Measurements from ENCODE around the gene SLC22A1. TPM values are rescaled to one million over a fixed set of nuclear protein-coding genes. Genes with fewer than 3 reads are reported as not detected.
"Not testable (repeated sequence)": the region's sequence is repeated elsewhere in the genome, so short reads cannot be mapped to it uniquely, and the experiment has no call there.

Gene SLC22A1
- total RNA-seq, 2 experiments from 2014 or later, result 0.16 to 0.87 TPM

DNA sequence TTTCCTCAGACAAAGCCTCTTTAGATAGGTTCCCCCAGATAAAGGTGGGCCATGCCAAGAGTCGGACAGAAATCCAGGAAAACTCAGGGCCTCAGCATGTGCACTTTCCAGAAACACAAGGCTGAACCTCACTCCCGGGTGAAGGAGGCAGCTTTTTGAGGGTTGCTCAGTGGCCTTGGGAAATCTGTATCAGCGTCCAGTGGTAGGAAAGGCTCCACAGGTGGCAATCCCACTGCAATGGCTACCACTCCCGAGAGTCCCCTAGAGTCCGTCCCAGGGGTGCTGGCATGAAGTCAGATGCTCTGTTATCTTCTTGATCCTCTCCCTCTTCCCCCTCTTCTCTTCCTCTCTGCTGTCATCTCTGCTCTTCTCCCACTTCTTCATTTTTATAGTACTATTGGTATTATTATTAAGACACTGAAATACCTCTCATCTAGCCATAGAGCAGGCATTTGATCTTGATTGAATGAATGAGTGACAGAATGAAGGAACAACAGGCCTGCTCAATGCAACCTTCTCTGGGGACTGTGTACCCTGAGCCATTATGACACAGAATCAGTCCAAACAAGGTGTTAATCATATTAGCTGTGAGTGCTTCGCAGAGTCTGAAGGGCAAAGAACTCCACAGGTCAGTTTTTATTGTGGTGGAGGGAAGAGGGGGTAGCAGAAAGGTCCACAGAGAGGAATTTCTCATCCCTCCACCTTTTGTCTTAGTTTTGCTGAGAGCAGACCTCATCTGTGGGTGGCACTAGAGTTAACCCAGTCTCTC lies 13.3 kb downstream of the SLC22A1 start:
- Mint-ChIP-seq H3K27ac (no peak overlapping the region), H3K4me3 (no peak overlapping the region), H3K4me1 (ENCODE audit: low read depth) (peaks cover 5% of the 10 kb centered on the region), H3K9me3 (ENCODE audit: insufficient read depth) (no peaks in the 10 kb centered on the region), H3K36me3 (ENCODE audit: low read depth) (no peaks in the 10 kb centered on the region), H3K27me3 (ENCODE audit: low read depth) (peaks cover 2% of the 10 kb centered on the region)
- DNase-seq, result no peak
- ChIA-PET POLR2A (no interaction called here), CTCF (no interaction called here)
- ATAC-seq, result no peak

DNA sequence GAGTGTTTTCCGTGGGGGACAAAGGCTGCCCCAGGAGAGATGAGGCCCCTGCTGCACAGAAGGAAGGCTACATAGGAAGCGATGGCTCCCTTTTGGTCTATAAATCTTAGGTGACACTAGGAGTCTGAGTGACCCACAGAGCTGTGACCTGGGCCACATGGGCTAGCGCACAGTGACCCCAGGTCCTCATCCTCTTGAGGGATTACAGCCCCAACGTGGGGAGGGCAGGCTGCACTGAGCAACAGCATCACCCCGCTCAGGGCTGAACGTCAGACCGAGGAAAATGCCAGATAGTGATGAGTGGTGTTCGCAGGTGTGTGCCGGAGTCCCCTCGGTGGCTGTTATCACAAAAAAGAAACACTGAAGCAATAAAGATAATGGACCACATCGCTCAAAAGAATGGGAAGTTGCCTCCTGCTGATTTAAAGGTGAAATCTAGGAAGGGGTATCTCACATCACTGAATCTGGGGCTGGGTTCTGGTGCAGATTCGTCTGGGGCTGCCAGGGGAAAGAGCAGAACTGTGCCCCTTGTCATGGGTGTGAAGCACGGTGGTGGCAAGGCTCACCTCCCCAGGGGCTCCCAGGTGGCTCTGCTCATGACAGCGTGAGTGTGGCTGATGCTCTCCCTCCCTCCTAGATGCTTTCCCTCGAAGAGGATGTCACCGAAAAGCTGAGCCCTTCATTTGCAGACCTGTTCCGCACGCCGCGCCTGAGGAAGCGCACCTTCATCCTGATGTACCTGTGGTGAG lies 14.5 kb downstream of the SLC22A1 start:
- Mint-ChIP-seq H3K36me3 (ENCODE audit: low read depth) (no peaks in the 10 kb centered on the region), H3K4me3 (no peak overlapping the region), H3K9me3 (ENCODE audit: insufficient read depth) (no peaks in the 10 kb centered on the region), H3K27me3 (ENCODE audit: low read depth) (peaks cover 2% of the 10 kb centered on the region), H3K4me1 (ENCODE audit: low read depth) (peaks cover 5% of the 10 kb centered on the region), H3K27ac (no peak overlapping the region)
- no peak for ATAC-seq
- ChIA-PET CTCF (no interaction called here), POLR2A (no interaction called here)
- no peak for DNase-seq

DNA sequence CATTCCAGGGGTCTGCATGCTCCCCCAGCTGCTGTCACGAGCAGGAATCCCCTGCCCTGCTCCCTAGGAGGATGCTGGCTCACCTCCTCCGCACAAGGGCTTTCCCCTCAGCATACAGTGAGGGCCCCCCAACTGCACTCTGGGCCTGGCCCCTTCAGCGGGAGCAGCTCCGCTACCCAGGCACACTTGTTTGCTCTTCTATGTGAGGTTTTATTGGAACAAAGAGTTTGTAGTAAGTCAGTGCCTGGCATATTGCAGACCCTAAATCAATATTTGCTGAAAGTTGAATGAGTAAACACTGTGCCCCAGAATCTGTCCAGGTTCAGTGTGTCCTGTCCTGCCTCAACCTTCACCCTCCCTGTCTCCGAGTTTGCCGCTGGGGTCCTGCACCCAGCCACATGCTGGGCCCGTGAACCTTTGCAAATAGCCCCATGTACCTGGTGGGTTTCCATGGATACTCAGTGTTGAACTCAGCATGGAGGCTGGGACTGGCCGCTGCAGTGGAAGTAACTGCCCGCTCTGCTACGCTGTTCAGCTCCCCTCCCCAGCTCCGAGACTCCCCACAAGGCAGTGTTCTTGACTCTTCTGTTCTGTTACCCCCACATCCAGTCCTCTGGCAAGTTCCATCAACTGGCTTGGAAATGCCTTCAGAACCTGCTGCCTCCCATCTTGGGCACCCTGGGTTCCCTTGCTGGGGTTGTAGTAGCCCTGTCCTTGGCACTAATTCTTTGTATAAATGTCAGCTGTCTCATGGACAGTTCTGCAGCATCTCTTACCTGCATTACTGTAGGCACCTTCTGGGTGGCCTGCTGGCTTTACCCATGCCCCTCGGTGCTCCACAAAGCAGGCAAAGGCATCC lies 15.7 kb downstream of the SLC22A1 start:
- H3K27ac Mint-ChIP-seq, result no peak overlapping the region
- peaks cover 5% of the 10 kb centered on the region for H3K4me1 Mint-ChIP-seq (ENCODE audit: low read depth)
- H3K9me3 Mint-ChIP-seq (ENCODE audit: insufficient read depth), result no peaks in the 10 kb centered on the region
- POLR2A ChIA-PET, result interaction anchor here (1.0 kb wide), 1 partner anchor 169 kb away, joined by 3 read pairs; no protein-coding TSS in a partner anchor
- ATAC-seq (no peak), DNase-seq (no peak)
- H3K27me3 Mint-ChIP-seq (ENCODE audit: low read depth), result peaks cover 2% of the 10 kb centered on the region
- no peaks in the 10 kb centered on the region for H3K36me3 Mint-ChIP-seq (ENCODE audit: low read depth)
- CTCF ChIA-PET, result interaction anchor here (1.0 to 2.6 kb wide), 11 partner anchors 8 to 504 kb away, joined by 3 to 29 read pairs (median 3); no protein-coding TSS in a partner anchor
- no peak overlapping the region for H3K4me3 Mint-ChIP-seq

DNA sequence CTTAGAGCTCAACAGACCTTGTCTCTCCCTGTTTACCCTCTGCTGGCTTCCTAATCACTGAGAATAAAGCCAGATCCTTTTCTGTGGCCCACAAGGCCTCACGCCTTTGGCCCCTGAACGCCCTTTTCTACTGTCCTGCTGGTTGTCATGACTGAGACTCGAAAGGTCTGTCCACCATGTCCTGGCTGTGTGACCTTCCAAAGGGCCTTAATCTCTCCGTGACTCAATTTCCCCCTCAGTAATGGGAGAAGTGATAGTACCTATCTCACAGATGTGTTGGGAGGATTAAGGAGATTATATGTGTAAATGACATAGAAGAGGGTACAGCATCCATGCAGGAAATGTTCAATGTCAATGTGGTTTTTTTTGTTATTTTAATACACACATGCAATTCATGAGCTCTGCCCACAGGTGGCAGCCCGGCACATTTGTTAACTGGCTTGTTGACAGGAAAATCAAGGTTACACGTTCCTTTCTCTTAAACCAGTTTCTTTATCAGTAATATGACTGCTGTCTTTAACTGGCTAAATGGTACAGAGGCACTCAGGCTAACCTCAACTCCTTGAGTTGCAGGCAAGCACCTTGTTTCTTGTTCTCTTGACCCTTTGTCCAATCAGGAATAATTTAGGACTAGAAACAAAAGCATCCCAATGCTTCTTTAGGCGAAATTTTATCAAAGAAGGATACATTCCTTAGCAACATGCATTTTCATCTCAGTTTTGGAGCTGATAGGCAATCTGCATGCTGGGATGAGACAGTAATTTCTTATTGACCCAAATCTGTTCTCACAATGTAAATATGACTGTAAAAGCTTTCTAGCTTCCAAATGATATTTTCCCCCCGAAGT lies 16.6 kb downstream of the SLC22A1 start:
- CTCF ChIA-PET, result interaction anchor here (1.0 to 2.6 kb wide), 15 partner anchors 9 to 505 kb away, joined by 3 to 29 read pairs (median 3); no protein-coding TSS in a partner anchor
- no peak overlapping the region for H3K4me3 Mint-ChIP-seq
- H3K4me1 Mint-ChIP-seq (ENCODE audit: low read depth), result peaks cover 5% of the 10 kb centered on the region
- DNase-seq (peak; percentile 79), ATAC-seq (peak; percentile 58)
- POLR2A ChIA-PET, result interaction anchor here (1.0 kb wide), 1 partner anchor 170 kb away, joined by 3 read pairs; no protein-coding TSS in a partner anchor
- H3K27me3 Mint-ChIP-seq (ENCODE audit: low read depth), result peaks cover 2% of the 10 kb centered on the region
- H3K27ac Mint-ChIP-seq, result no peak overlapping the region
- no peaks in the 10 kb centered on the region for H3K36me3 Mint-ChIP-seq (ENCODE audit: low read depth)
- H3K9me3 Mint-ChIP-seq (ENCODE audit: insufficient read depth), result no peaks in the 10 kb centered on the region

DNA sequence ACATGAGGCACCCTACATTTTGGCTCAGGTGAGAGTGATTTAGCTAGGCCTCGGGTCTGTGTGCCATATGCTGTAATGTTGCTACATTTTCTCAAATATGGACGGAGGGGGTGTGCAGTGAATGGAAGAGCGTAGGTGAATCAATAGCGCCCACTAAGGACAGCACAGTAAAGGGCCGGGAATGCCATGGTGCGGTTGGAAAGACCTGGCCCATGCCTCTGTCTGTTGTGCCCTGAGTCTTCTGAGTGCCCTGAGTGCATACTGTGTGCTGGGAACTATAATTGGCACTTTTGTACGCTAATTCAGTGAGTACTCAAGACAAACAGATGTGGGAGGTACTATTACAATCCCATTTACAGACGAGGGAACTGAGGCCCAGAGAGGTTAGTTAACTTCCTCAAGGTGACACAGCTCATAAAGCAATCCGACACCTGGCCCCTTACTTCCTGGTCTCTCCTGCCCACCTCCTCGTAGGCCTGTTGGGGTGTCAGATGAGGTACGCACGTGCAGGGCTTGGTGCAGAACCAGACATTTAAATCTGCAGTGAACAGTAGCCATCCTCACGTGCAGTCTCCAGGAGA lies 17.3 kb downstream of the SLC22A1 start:
- ATAC-seq (no peak), DNase-seq (no peak)
- Mint-ChIP-seq H3K4me1 (ENCODE audit: low read depth) (peaks cover 5% of the 10 kb centered on the region), H3K4me3 (no peak overlapping the region), H3K9me3 (ENCODE audit: insufficient read depth) (no peaks in the 10 kb centered on the region), H3K27me3 (ENCODE audit: low read depth) (peaks cover 2% of the 10 kb centered on the region), H3K36me3 (ENCODE audit: low read depth) (no peaks in the 10 kb centered on the region), H3K27ac (no peak overlapping the region)
- ChIA-PET CTCF (interaction anchor here (1.0 to 2.6 kb wide), 12 partner anchors 8 to 506 kb away, joined by 3 to 29 read pairs (median 3); no protein-coding TSS in a partner anchor), POLR2A (interaction anchor here (1.0 kb wide), 1 partner anchor 171 kb away, joined by 3 read pairs; no protein-coding TSS in a partner anchor)

DNA sequence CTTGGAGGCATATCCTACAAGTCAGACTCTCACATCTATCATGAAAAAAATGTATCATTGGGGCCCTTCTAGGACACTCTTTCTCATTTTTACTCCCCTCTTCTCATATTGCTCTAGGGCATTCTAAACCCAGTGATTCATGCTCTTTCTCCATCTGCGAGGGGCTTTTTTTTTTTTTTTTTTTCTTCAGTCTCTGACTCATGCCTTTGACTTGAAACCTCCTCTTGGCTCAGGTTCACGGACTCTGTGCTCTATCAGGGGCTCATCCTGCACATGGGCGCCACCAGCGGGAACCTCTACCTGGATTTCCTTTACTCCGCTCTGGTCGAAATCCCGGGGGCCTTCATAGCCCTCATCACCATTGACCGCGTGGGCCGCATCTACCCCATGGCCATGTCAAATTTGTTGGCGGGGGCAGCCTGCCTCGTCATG lies 17.8 kb downstream of the SLC22A1 start:
- DNase-seq (no peak), ATAC-seq (no peak)
- CTCF ChIA-PET, result interaction anchor here (2.2 kb wide), 1 partner anchor 316 kb away, joined by 29 read pairs; no protein-coding TSS in a partner anchor
- POLR2A ChIA-PET, result no interaction called here
- no peak overlapping the region for H3K27ac Mint-ChIP-seq
- peaks cover 5% of the 10 kb centered on the region for H3K4me1 Mint-ChIP-seq (ENCODE audit: low read depth)
- no peaks in the 10 kb centered on the region for H3K9me3 Mint-ChIP-seq (ENCODE audit: insufficient read depth)
- peaks cover 2% of the 10 kb centered on the region for H3K27me3 Mint-ChIP-seq (ENCODE audit: low read depth)
- H3K4me3 Mint-ChIP-seq, result no peak overlapping the region
- H3K36me3 Mint-ChIP-seq (ENCODE audit: low read depth), result no peaks in the 10 kb centered on the region

DNA sequence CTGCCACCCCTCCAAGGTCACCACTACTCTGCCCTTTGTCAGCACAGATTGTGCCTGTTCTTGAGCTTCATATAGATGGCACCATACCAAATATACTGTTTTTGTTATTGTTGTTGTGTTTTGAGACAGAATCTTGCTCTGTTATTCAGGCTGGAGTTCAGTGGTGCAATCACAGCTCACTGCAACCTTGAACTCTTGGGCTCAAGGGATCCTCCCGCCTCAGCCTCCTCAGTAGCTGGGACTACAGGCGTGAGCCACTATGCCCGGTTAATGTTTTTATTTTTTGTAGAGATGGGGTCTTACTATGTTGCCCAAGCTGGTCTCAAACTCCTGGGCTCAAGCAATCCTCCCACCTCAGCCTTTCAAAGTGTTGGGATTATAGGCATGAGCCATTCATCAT lies 18.9 kb downstream of the SLC22A1 start:
- DNase-seq; H3K4me3 Mint-ChIP-seq; H3K27ac Mint-ChIP-seq; CTCF ChIA-PET; H3K9me3 Mint-ChIP-seq (ENCODE audit: insufficient read depth); H3K36me3 Mint-ChIP-seq (ENCODE audit: low read depth); ATAC-seq; H3K27me3 Mint-ChIP-seq (ENCODE audit: low read depth); POLR2A ChIA-PET; H3K4me1 Mint-ChIP-seq (ENCODE audit: low read depth): not testable (repeated sequence)

DNA sequence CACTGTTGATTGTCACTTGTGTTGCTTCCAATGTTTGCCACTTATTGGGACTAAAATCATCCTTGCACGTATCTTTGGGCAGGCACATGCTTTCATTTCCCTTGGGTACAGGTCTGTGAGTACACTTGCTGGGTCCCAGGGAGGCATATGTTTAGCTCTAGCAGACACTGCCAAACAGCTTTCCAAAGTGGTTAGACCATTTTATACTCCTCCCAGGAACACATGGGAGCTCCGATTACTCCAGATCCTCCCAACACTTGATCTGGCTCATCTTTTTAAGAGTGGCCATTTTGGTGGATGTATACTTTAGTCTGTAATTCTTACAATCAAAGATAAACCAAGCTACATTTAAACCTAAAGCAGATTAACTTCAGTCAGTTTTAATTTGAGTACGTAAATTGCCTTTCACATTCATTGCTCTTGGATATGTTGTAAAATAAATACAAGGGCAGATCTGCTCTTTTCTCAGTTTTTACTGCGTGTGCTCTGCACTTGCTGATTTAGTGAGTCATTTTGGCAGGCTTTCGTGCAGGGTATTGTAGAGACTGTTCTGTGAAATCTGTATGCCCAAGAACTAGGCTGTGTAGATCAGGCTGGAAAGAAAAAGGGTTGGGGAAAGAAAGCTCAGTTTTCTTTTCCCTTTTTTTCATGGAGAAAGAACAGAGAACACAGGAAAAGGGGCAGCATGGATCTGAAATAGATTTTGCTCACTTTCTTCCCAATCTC lies 19.5 kb downstream of the SLC22A1 start:
- POLR2A ChIA-PET, result no interaction called here

DNA sequence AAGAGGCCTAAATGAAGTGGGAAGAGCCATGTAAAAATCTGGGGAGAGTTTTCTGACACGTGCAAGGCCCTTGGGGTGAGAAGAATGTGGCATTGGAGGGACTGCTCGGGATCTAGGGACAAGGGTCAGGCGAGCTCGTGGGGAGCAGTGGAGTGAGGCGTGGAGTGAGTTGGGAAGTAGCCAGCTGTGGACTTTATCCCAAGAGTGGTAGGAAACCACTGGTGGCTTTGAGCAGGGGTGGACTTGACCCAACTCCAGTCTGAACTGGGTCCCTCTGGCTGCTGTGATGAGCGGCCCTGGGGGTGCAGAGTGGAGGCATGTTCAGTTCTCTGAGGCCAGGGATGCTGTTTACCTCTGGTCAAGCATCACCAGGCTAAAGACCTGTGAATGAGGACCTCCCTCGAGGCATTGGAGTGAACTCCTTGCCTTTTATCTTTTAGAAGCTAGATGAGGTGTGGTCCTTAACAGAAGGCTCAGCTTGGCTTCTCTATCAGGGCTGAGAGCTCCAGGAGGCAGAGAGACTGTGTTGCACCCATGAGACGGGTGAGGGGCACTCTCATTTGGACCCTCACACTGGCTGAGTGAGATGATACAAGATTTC lies 20.6 kb downstream of the SLC22A1 start:
- DNase-seq (no peak), ATAC-seq (no peak)
- ChIA-PET CTCF (interaction anchor here (0.7 to 1.0 kb wide), 2 partner anchors 313 to 392 kb away, joined by 3 read pairs; no protein-coding TSS in a partner anchor), POLR2A (no interaction called here)
- Mint-ChIP-seq H3K27ac (no peak overlapping the region), H3K4me1 (ENCODE audit: low read depth) (peaks cover 5% of the 10 kb centered on the region), H3K9me3 (ENCODE audit: insufficient read depth) (no peaks in the 10 kb centered on the region), H3K36me3 (ENCODE audit: low read depth) (no peaks in the 10 kb centered on the region), H3K4me3 (no peak overlapping the region), H3K27me3 (ENCODE audit: low read depth) (no peaks in the 10 kb centered on the region)

More for the DNA sequence above, 19.5 kb downstream of the SLC22A1 start:
- DNase-seq, result no peak
- ATAC-seq, result no peak
- H3K9me3 Mint-ChIP-seq (ENCODE audit: insufficient read depth), result no peaks in the 10 kb centered on the region
- no peaks in the 10 kb centered on the region for H3K36me3 Mint-ChIP-seq (ENCODE audit: low read depth)
- CTCF ChIA-PET, result interaction anchor here (1.0 kb wide), 1 partner anchor 393 kb away, joined by 3 read pairs; no protein-coding TSS in a partner anchor
- no peak overlapping the region for H3K27ac Mint-ChIP-seq
- no peaks in the 10 kb centered on the region for H3K27me3 Mint-ChIP-seq (ENCODE audit: low read depth)
- H3K4me3 Mint-ChIP-seq, result no peak overlapping the region
- H3K4me1 Mint-ChIP-seq (ENCODE audit: low read depth), result peaks cover 5% of the 10 kb centered on the region
